ENCODE measurements around the gene LENG8.

GRCh38 chr19:54436031-54436523 is 12.9 kb upstream of the LENG8 start:
- TF ChIP-seq TCF12 (IDR thresholded peaks at IDR 0.05; ENCODE audit: low read depth, low read length) (no peak), CTCF (IDR thresholded peaks at IDR 0.05; ENCODE audit: control extremely low read depth in 1 of 3, insufficient read depth in 1 of 3, low read depth in 1 of 3, low read length in 3 of 3) (no peak), USF2 (IDR thresholded peaks at IDR 0.05; ENCODE audit: low read length) (no peak), POLR2AphosphoS5 (IDR thresholded peaks at IDR 0.05; ENCODE audit: low read depth, low read length) (no peak), EZH2 (IDR thresholded peaks at IDR 0.05; ENCODE audit: low read depth, low read length, severe bottlenecking) (no peak), ZNF274 (IDR thresholded peaks at IDR 0.05; ENCODE audit: borderline replicate concordance, extremely low read depth, low read length) (no peak), POLR2A (IDR thresholded peaks at IDR 0.05; ENCODE audit: control extremely low read depth in 1 of 2, low read depth in 2 of 2, low read length in 2 of 2) (no peak), BRCA1 (IDR thresholded peaks at IDR 0.05; ENCODE audit: low read depth, low read length) (no peak), JUND (IDR thresholded peaks at IDR 0.05; ENCODE audit: low read length) (no peak), CHD7 (IDR thresholded peaks at IDR 0.05; ENCODE audit: insufficient replicate concordance, low read length) (no peak), TBP (IDR thresholded peaks at IDR 0.05; ENCODE audit: low read depth, low read length) (no peak), EP300 (IDR thresholded peaks at IDR 0.05; ENCODE audit: borderline replicate concordance in 1 of 2, low read depth in 2 of 2, low read length in 2 of 2) (no peak), HDAC6 (IDR thresholded peaks at IDR 0.05; ENCODE audit: low read depth, low read length) (no peak), SP4 (IDR thresholded peaks at IDR 0.05; ENCODE audit: low read length) (no peak)

Measured in H1 (cell line).